Colonic mucosa (tissue), 4 donors: ENCODE data around the gene KMT2D. TPM values are rescaled to one million over a fixed set of nuclear protein-coding genes. Genes with fewer than 3 reads are reported as not detected.
A peak's percentile ranks its signal among the peaks of the same experiment; 100 is the strongest.

Source experiments
- DNase-seq: peaks from one replicate; pipeline ENCODE4 v3.0.0-alpha.2; 2020
- H3K27ac ChIP-seq: fragments of 200-600 bp; one replicate; pipeline ENCODE4 v1.8.0; 2021
- H3K27me3 ChIP-seq: fragments of 200-600 bp; one replicate; pipeline ENCODE4 v1.8.0; 2021
- H3K36me3 ChIP-seq: fragments of 200-600 bp; one replicate; pipeline ENCODE4 v1.8.0; 2021
- H3K4me1 ChIP-seq: fragments of 200-600 bp; one replicate; pipeline ENCODE4 v1.8.0; 2021; ENCODE audit warnings: mild to moderate bottlenecking
- H3K4me3 ChIP-seq: fragments of 200-600 bp; one replicate; pipeline ENCODE4 v1.8.0; 2021
- H3K9ac ChIP-seq, 2 donors: one replicate each; pipeline ENCODE4 v1.7.0; 2013; ENCODE audit warnings: control low read depth in 2 of 2, low read depth in 2 of 2, low read length in 2 of 2
- H3K9me3 ChIP-seq: fragments of 200-600 bp; one replicate; pipeline ENCODE4 v1.8.0; 2021
- CTCF ChIP-seq: fragments of 200-600 bp; IDR thresholded peaks from one replicate; pipeline ENCODE4 v1.8.0; 2022; ENCODE audit warnings: antibody characterized with exemption, mild to moderate bottlenecking
- intact Hi-C: fragments of 100-400 bp; cut with DNase I; formaldehyde crosslinking; loops from one replicate; pipeline ENCODE4 v1.14.1; 2022
- total RNA-seq, 2 donors: library from RNA; stranded (reverse); fragmentation: NEBNext Ultra II Directional in 1 of 2; extraction: Animal tissue kit (Norgen Biotek cat#: 25700) in 1 of 2; gene quantifications; one replicate each; pipeline ENCODE4 v1.2.1, GENCODE V29; 2021
- donor health status: healthy.
- donor health status: DM: no; HTN: no; CAD: no.
- donor health status: DM: no; HTN: no; CAD: no.

The KMT2D gene
- total RNA-seq, 2 donors from 2014 or later = 50.2 to 87.5 TPM

DNA sequence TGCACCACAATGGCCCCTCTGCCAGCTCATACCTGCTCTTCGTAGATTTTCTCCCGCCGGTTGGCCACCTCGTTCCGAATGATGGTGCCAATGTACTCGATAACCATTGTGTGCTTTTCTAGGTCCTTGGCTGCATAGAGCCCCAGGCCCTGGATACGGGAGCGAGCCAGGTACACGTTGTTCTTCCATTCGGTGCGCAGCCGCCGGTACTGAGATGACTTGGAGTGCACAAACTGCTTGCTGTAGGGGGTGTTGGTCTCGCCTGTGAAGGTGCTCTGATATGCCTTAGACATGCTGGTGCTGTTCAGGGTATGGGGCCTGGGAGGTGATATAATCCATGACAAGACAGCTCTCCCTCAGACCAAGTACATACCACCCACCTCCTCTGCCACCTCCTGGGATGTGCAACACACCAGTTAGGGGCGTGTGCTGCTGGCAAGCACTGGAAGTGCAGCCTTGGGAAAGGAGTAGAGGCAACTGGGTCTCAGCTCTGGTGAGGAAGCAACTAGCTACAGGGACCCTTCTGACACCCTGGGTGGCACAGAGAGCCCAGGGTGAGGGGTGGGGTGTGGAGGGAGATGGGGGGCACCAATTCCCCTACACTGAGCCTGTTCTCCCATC is 37.9 kb downstream of the KMT2D start:
- TF ChIP-seq CTCF = no peak
- peaks cover 20% of the 10 kb centered on the region for H3K36me3 ChIP-seq
- H3K4me1 ChIP-seq = peaks cover 1% of the 10 kb centered on the region
- H3K4me3 ChIP-seq = no peak overlapping the region
- DNase-seq = no peak
- no peaks in the 10 kb centered on the region for H3K9me3 ChIP-seq
- no peak overlapping the region for H3K27ac ChIP-seq
- intact Hi-C loops = no loop called here
- no peaks in the 10 kb centered on the region for H3K27me3 ChIP-seq
- no peak overlapping the region for H3K9ac ChIP-seq

GRCh38 chr12:49021292-49021915 is 39.2 kb downstream of the KMT2D start:
- Histone ChIP-seq H3K9me3 (no peaks in the 10 kb centered on the region), H3K27ac (no peak overlapping the region), H3K36me3 (peaks cover 19% of the 10 kb centered on the region), H3K4me3 (no peak overlapping the region), H3K9ac (no peak overlapping the region), H3K4me1 (peaks cover 5% of the 10 kb centered on the region), H3K27me3 (no peaks in the 10 kb centered on the region)
- intact Hi-C loops = no loop called here
- DNase-seq = no peak
- TF ChIP-seq CTCF = no peak

- H3K36me3 ChIP-seq = peaks cover 11% of the 10 kb centered on the region
- intact Hi-C loops = no loop called here
- no peak overlapping the region for H3K27ac ChIP-seq
- DNase-seq = no peak
- H3K9ac ChIP-seq = no peak overlapping the region
- H3K4me3 ChIP-seq = no peak overlapping the region
- no peak for TF ChIP-seq CTCF
- H3K9me3 ChIP-seq = no peaks in the 10 kb centered on the region
- H3K4me1 ChIP-seq = peaks cover 5% of the 10 kb centered on the region
- H3K27me3 ChIP-seq = no peaks in the 10 kb centered on the region
Measured at GRCh38 chr12:49020441-49020840, 40.2 kb downstream of the KMT2D start.

DNA sequence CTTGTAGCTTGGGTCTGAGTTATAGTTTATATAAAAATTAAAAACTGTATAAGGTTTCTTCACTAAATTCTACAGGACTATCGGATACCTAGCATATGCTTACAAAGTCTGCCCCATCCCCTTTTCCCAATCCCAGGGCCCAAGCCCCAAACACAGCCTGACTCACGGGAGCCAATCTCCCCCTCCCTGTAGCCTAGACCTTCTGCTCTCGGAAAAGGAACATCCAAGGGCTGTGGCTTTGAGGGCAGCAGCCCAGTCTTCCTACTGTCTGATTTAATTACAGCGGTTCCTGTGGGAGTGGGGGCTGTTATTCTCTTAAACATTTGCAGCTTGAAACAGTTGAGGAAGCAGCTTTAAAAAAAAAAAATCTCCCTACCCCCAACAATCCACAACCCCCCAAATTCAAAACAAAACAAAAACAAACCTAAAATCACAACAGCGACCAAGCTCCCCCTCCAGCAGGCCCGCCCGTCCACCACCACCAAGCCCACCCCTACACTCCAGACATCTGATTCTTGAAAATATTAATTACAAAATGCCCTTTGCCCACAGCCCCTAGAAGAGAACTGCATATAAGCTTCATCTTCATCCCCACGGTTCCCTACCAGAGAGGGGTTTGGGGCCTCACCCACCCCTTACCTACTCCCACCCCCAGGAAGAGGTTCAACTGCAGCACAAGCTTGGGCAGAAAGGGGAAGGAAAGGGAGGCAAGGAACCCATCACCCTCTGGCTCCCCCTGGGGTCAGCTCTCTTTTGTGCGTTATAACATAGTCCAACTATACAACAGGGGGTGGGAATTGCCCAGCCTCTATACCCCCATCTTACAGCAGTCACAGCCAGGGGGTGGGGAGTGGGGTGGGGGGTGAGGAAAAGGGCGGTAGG is 40.9 kb downstream of the KMT2D start:
- no peak for TF ChIP-seq CTCF
- no peak overlapping the region for H3K4me3 ChIP-seq
- DNase-seq = no peak
- H3K9me3 ChIP-seq = no peaks in the 10 kb centered on the region
- intact Hi-C loops = no loop called here
- H3K36me3 ChIP-seq = peaks cover 4% of the 10 kb centered on the region
- peaks cover 5% of the 10 kb centered on the region for H3K4me1 ChIP-seq
- H3K27ac ChIP-seq = peak overlapping the region; percentile 91
- no peak overlapping the region for H3K9ac ChIP-seq
- H3K27me3 ChIP-seq = no peaks in the 10 kb centered on the region

GRCh38 chr12:49019120-49019430 is 41.5 kb downstream of the KMT2D start:
- TF ChIP-seq CTCF = no peak
- H3K9me3 ChIP-seq = no peaks in the 10 kb centered on the region
- peaks cover 4% of the 10 kb centered on the region for H3K36me3 ChIP-seq
- peak overlapping the region; percentile 91 for H3K27ac ChIP-seq
- peak overlapping the region; percentile 66 to 93 for H3K9ac ChIP-seq
- intact Hi-C loops = no loop called here
- H3K4me3 ChIP-seq = peak overlapping the region; percentile 78
- no peaks in the 10 kb centered on the region for H3K27me3 ChIP-seq
- peaks cover 5% of the 10 kb centered on the region for H3K4me1 ChIP-seq
- no peak for DNase-seq
